Lower leg skin (tissue), 3 donors: ENCODE data around the gene EVA1B.

Experiments
- CTCF ChIP-seq, 3 donors: fragments of 450-650 bp; IDR thresholded peaks; one replicate each; pipeline ENCODE4 v1.5.1; 2016; ENCODE audit warnings: antibody characterized with exemption in 3 of 3, mild to moderate bottlenecking in 3 of 3, moderate library complexity in 2 of 3
- POLR2A ChIP-seq, 2 donors: fragments of 450-650 bp; IDR thresholded peaks; one replicate each; pipeline ENCODE4 v1.6.1; 2016 to 2017; ENCODE audit warnings: antibody characterized with exemption in 2 of 2, mild to moderate bottlenecking in 1 of 2, moderate library complexity in 1 of 2

GRCh38 chr1:36365381-36365780 is 41.9 kb upstream of the EVA1B start:
- TF ChIP-seq CTCF (IDR thresholded peaks at IDR 0.05) (no peak), POLR2A (IDR thresholded peaks at IDR 0.05) (no peak)
